Effector memory CD8-positive, alpha-beta T cell (primary cell): ENCODE results near the gene ATP11A.
"Not testable (repeated sequence)": the region's sequence is repeated elsewhere in the genome, so short reads cannot be mapped to it uniquely, and the experiment has no call there.

Experiments
- ATAC-seq: fragments of 150-1000 bp; cut with Tn5 transposase; replicated peaks from 2 replicates; pipeline ENCODE4 v1.10.0; 2021; ENCODE audit warnings: mild to moderate bottlenecking, moderate library complexity
- DNase-seq, 3 experiments: peaks; one replicate each; pipeline ENCODE4 v3.0.0; 2021
- H3K27ac Mint-ChIP-seq, 2 donors: one replicate each; pipeline ENCODE4 v1.8.0; 2022; ENCODE audit warnings: mild to moderate bottlenecking in 2 of 2, mixed read lengths in 2 of 2, moderate library complexity in 2 of 2
- H3K27me3 Mint-ChIP-seq, 2 donors: one replicate each; pipeline ENCODE4 v1.8.0; 2022; ENCODE audit warnings: mixed read lengths in 2 of 2
- H3K36me3 Mint-ChIP-seq: one replicate; pipeline ENCODE4 v1.8.0; 2022; ENCODE audit warnings: mild to moderate bottlenecking, moderate library complexity, mixed read lengths; ENCODE audit not compliant: insufficient read depth
- H3K4me1 Mint-ChIP-seq, 2 donors: one replicate each; pipeline ENCODE4 v1.8.0; 2022; ENCODE audit warnings: low read depth in 2 of 2, mixed read lengths in 2 of 2
- H3K4me3 Mint-ChIP-seq, 2 donors: one replicate each; pipeline ENCODE4 v1.8.0; 2022; ENCODE audit warnings: mild to moderate bottlenecking in 2 of 2, mixed read lengths in 2 of 2, moderate library complexity in 2 of 2
- H3K9me3 Mint-ChIP-seq, 2 donors: one replicate each; pipeline ENCODE4 v1.8.0; 2022; ENCODE audit warnings: mixed read lengths in 2 of 2

Gene ATP11A

GRCh38 chr13:112655913-112656312, 33.9 kb upstream of the ATP11A start:
- Mint-ChIP-seq H3K4me3 (no peak overlapping the region), H3K27ac (no peak overlapping the region), H3K9me3 (no peaks in the 10 kb centered on the region), H3K36me3 (no peaks in the 10 kb centered on the region), H3K27me3 (peaks cover 0 to 12% of the 10 kb centered on the region in 2 donors), H3K4me1 (no peaks in the 10 kb centered on the region)
- no peak for DNase-seq
- no peak for ATAC-seq

GRCh38 chr13:112657850-112658445, 31.9 kb upstream of the ATP11A start:
- no peak for ATAC-seq
- no peak overlapping the region for H3K27ac Mint-ChIP-seq
- no peak overlapping the region for H3K4me3 Mint-ChIP-seq
- H3K9me3 Mint-ChIP-seq = no peaks in the 10 kb centered on the region
- no peaks in the 10 kb centered on the region for H3K36me3 Mint-ChIP-seq
- H3K4me1 Mint-ChIP-seq = no peaks in the 10 kb centered on the region
- peaks cover 0 to 2% of the 10 kb centered on the region in 2 donors for H3K27me3 Mint-ChIP-seq
- DNase-seq = no peak

GRCh38 chr13:112658808-112659207, 31.0 kb upstream of the ATP11A start:
- DNase-seq = no peak
- H3K9me3 Mint-ChIP-seq = no peaks in the 10 kb centered on the region
- no peaks in the 10 kb centered on the region for H3K4me1 Mint-ChIP-seq
- no peak for ATAC-seq
- no peak overlapping the region for H3K4me3 Mint-ChIP-seq
- H3K27ac Mint-ChIP-seq = no peak overlapping the region
- no peaks in the 10 kb centered on the region for H3K36me3 Mint-ChIP-seq
- no peaks in the 10 kb centered on the region for H3K27me3 Mint-ChIP-seq

- Mint-ChIP-seq H3K4me1 (no peaks in the 10 kb centered on the region), H3K27ac (no peak overlapping the region), H3K9me3 (no peaks in the 10 kb centered on the region), H3K36me3 (no peaks in the 10 kb centered on the region), H3K4me3 (no peak overlapping the region), H3K27me3 (no peaks in the 10 kb centered on the region)
- DNase-seq (no peak), ATAC-seq (no peak)
Observed at GRCh38 chr13:112661291-112661690, 28.5 kb upstream of the ATP11A start.

GRCh38 chr13:112664501-112665203, 25.2 kb upstream of the ATP11A start:
- H3K9me3 Mint-ChIP-seq = no peaks in the 10 kb centered on the region
- no peak overlapping the region for H3K27ac Mint-ChIP-seq
- H3K4me1 Mint-ChIP-seq = no peaks in the 10 kb centered on the region
- H3K36me3 Mint-ChIP-seq = no peaks in the 10 kb centered on the region
- no peak for ATAC-seq
- H3K4me3 Mint-ChIP-seq = no peak overlapping the region
- no peaks in the 10 kb centered on the region for H3K27me3 Mint-ChIP-seq
- no peak for DNase-seq

- Mint-ChIP-seq H3K27me3 (peaks cover 11 to 18% of the 10 kb centered on the region in 2 donors), H3K27ac (no peak overlapping the region), H3K9me3 (no peaks in the 10 kb centered on the region), H3K4me3 (no peak overlapping the region), H3K36me3 (no peaks in the 10 kb centered on the region), H3K4me1 (no peaks in the 10 kb centered on the region)
- ATAC-seq (no peak), DNase-seq (no peak)
Observed at GRCh38 chr13:112668924-112669323, 20.9 kb upstream of the ATP11A start.

- DNase-seq (no peak), ATAC-seq (no peak)
- H3K4me1 Mint-ChIP-seq = no peaks in the 10 kb centered on the region
- no peaks in the 10 kb centered on the region for H3K9me3 Mint-ChIP-seq
- H3K4me3 Mint-ChIP-seq = no peak overlapping the region
- H3K27me3 Mint-ChIP-seq = peaks cover 11 to 28% of the 10 kb centered on the region in 2 donors
- H3K27ac Mint-ChIP-seq = no peak overlapping the region
- no peaks in the 10 kb centered on the region for H3K36me3 Mint-ChIP-seq
Observed at GRCh38 chr13:112669881-112670499, 19.8 kb upstream of the ATP11A start.

- H3K36me3 Mint-ChIP-seq = no peaks in the 10 kb centered on the region
- no peaks in the 10 kb centered on the region for H3K4me1 Mint-ChIP-seq
- no peak overlapping the region for H3K27ac Mint-ChIP-seq
- no peak overlapping the region for H3K4me3 Mint-ChIP-seq
- ATAC-seq = no peak
- peaks cover 12 to 37% of the 10 kb centered on the region in 2 donors for H3K27me3 Mint-ChIP-seq
- H3K9me3 Mint-ChIP-seq = no peaks in the 10 kb centered on the region
- no peak for DNase-seq
Observed at GRCh38 chr13:112670864-112671263, 19.0 kb upstream of the ATP11A start.

- no peaks in the 10 kb centered on the region for H3K9me3 Mint-ChIP-seq
- H3K36me3 Mint-ChIP-seq = no peaks in the 10 kb centered on the region
- ATAC-seq (no peak), DNase-seq (no peak)
- no peaks in the 10 kb centered on the region for H3K4me1 Mint-ChIP-seq
- H3K27ac Mint-ChIP-seq = no peak overlapping the region
- H3K27me3 Mint-ChIP-seq = peaks cover 17 to 42% of the 10 kb centered on the region in 2 donors
- H3K4me3 Mint-ChIP-seq = no peak overlapping the region
Observed at GRCh38 chr13:112671359-112671758, 18.5 kb upstream of the ATP11A start.

GRCh38 chr13:112672651-112673284, 17.1 kb upstream of the ATP11A start:
- no peak overlapping the region for H3K4me3 Mint-ChIP-seq
- H3K27ac Mint-ChIP-seq = no peak overlapping the region
- H3K36me3 Mint-ChIP-seq = no peaks in the 10 kb centered on the region

GRCh38 chr13:112674412-112675365, 15.1 kb upstream of the ATP11A start:
- no peaks in the 10 kb centered on the region for H3K4me1 Mint-ChIP-seq
- no peak overlapping the region for H3K4me3 Mint-ChIP-seq
- no peak overlapping the region for H3K27ac Mint-ChIP-seq
- H3K27me3 Mint-ChIP-seq = peaks cover 22 to 54% of the 10 kb centered on the region in 2 donors
- no peak for DNase-seq
- no peak for ATAC-seq
- no peaks in the 10 kb centered on the region for H3K9me3 Mint-ChIP-seq
- no peaks in the 10 kb centered on the region for H3K36me3 Mint-ChIP-seq

More at GRCh38 chr13:112672651-112673284, 17.1 kb upstream of the ATP11A start:
- no peaks in the 10 kb centered on the region for H3K4me1 Mint-ChIP-seq
- no peak for ATAC-seq
- H3K9me3 Mint-ChIP-seq = no peaks in the 10 kb centered on the region
- peaks cover 22 to 54% of the 10 kb centered on the region in 2 donors for H3K27me3 Mint-ChIP-seq
- no peak for DNase-seq

GRCh38 chr13:112675366-112675756, 14.5 kb upstream of the ATP11A start:
- no peak for ATAC-seq
- no peak overlapping the region for H3K4me3 Mint-ChIP-seq
- no peaks in the 10 kb centered on the region for H3K4me1 Mint-ChIP-seq
- peaks cover 22 to 54% of the 10 kb centered on the region in 2 donors for H3K27me3 Mint-ChIP-seq
- DNase-seq = no peak
- no peak overlapping the region for H3K27ac Mint-ChIP-seq
- H3K36me3 Mint-ChIP-seq = no peaks in the 10 kb centered on the region
- no peaks in the 10 kb centered on the region for H3K9me3 Mint-ChIP-seq

- H3K4me3 Mint-ChIP-seq, H3K9me3 Mint-ChIP-seq, H3K36me3 Mint-ChIP-seq, H3K4me1 Mint-ChIP-seq, H3K27ac Mint-ChIP-seq, DNase-seq, ATAC-seq: not testable (repeated sequence)
- peaks cover 22 to 46% of the 10 kb centered on the region in 2 donors for H3K27me3 Mint-ChIP-seq
Observed at GRCh38 chr13:112677421-112677962, 12.3 kb upstream of the ATP11A start.
